ENCODE results near the gene CD84. TPM values are rescaled to one million over a fixed set of nuclear protein-coding genes. Genes with fewer than 3 reads are reported as not detected.
"Not testable (repeated sequence)": the region's sequence is repeated elsewhere in the genome, so short reads cannot be mapped to it uniquely, and the experiment has no call there.

The CD84 gene
- total RNA-seq, 2 experiments from 2014 or later: 18.1 to 20.1 TPM

DNA sequence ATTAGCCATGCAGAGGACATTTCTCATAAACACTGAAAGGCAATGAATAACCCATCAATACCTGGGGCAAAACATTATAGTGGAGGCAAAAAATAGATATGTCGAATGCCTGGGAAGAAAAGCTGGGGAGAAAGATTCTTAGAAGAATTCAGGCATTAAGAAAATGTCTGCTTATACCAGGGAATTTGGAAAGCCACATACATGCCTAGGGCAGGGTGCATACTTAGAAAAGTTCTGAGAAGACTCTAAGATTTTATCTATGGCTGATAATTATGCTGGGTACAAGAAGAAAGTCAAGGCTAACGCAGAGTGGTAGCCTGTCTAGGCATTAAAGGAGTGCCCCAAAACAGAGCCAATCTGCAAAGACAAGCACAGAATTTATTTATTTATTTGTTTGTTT, 74.6 kb downstream of the CD84 start:
- ATAC-seq (no peak), DNase-seq (no peak)
- peaks cover 92% of the 10 kb centered on the region for H3K36me3 Mint-ChIP-seq (ENCODE audit: low read depth)
- H3K27me3 Mint-ChIP-seq: no peaks in the 10 kb centered on the region
- peaks cover 57% of the 10 kb centered on the region for H3K9me3 Mint-ChIP-seq
- POLR2A ChIA-PET: no interaction called here
- intact Hi-C loops (cut with micrococcal nuclease): no loop called here
- no peak overlapping the region for H3K4me3 Mint-ChIP-seq
- no peak overlapping the region for H3K27ac Mint-ChIP-seq
- TF ChIP-seq, protein P1, sequence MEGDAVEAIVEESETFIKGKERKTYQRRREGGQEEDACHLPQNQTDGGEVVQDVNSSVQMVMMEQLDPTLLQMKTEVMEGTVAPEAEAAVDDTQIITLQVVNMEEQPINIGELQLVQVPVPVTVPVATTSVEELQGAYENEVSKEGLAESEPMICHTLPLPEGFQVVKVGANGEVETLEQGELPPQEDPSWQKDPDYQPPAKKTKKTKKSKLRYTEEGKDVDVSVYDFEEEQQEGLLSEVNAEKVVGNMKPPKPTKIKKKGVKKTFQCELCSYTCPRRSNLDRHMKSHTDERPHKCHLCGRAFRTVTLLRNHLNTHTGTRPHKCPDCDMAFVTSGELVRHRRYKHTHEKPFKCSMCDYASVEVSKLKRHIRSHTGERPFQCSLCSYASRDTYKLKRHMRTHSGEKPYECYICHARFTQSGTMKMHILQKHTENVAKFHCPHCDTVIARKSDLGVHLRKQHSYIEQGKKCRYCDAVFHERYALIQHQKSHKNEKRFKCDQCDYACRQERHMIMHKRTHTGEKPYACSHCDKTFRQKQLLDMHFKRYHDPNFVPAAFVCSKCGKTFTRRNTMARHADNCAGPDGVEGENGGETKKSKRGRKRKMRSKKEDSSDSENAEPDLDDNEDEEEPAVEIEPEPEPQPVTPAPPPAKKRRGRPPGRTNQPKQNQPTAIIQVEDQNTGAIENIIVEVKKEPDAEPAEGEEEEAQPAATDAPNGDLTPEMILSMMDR (IDR thresholded peaks at IDR 0.05): no peak
- CTCF ChIA-PET: interaction anchor here (1.3 to 1.5 kb wide), 2 partner anchors 25 to 30 kb away, joined by 3 to 5 read pairs; no protein-coding TSS in a partner anchor
- H3K4me1 Mint-ChIP-seq (ENCODE audit: low read depth): peaks cover 67% of the 10 kb centered on the region

DNA sequence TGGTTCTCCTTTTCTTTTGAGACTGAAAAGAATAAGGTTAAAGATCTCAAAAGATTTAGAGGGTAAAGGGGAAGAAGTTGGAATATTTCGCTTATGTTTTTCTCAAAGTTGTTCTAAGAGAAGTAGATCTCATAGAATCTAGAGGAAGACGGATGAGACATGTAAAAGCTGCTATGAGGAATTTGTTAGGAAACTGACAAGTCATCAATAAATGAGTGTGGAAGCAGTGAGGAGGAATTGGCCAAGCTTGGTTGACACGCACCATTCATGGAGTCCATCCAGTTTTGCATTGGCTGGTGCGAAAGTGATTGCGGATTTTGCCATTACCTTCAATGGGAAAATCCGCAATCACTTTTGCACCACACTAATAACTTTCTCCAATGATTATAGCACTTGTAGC, 76.2 kb downstream of the CD84 start:
- intact Hi-C loops (cut with micrococcal nuclease): no loop called here
- TF ChIP-seq, protein P1 (IDR thresholded peaks at IDR 0.05): no peak
- Mint-ChIP-seq H3K27me3 (no peaks in the 10 kb centered on the region), H3K4me1 (ENCODE audit: low read depth) (peaks cover 74% of the 10 kb centered on the region), H3K27ac (peak overlapping the region; percentile 56), H3K4me3 (no peak overlapping the region), H3K9me3 (peaks cover 63% of the 10 kb centered on the region), H3K36me3 (ENCODE audit: low read depth) (peaks cover 92% of the 10 kb centered on the region)
- DNase-seq: no peak
- ChIA-PET CTCF (no interaction called here), POLR2A (no interaction called here)
- no peak for ATAC-seq

DNA sequence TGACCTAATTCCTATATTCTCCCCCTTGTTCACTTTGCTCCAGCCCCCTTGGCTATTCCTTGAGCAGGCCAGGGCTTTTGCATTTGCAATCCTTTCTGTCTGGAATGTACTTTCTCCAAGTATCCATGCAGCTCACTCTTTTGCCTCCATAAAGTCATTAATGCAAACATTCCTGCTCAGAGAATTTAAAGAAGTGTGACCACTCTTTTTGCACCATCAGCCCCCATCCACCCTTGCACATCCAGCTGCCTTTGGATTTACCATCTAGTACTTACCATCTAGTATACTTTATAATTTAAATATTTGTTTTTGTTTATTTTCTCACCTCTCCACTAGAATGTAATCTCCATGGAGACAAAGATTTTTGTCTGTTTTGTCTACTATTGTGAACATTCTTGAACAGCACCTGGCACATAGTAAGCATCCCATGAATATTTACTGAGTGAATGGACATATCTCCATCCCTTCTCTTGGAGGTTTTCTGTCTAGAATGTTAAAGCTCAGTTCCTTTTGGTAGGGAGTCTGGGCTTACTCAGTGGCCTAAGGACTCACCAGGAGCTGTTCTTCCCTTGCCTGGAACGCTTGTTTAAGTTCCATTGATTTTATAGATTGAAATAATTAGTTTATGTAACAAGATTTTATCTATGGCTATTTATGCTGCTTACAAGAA, 78.8 kb downstream of the CD84 start:
- H3K9me3 Mint-ChIP-seq: peaks cover 38% of the 10 kb centered on the region
- POLR2A ChIA-PET: no interaction called here
- CTCF ChIA-PET: interaction anchor here (1.2 to 1.4 kb wide), 2 partner anchors 16 to 29 kb away, joined by 3 to 5 read pairs; no protein-coding TSS in a partner anchor
- TF ChIP-seq, protein P1 (IDR thresholded peaks at IDR 0.05): no peak
- intact Hi-C loops (cut with micrococcal nuclease): no loop called here
- no peak for ATAC-seq
- peak overlapping the region; percentile 14 for H3K27ac Mint-ChIP-seq
- no peak overlapping the region for H3K4me3 Mint-ChIP-seq
- DNase-seq: no peak
- peaks cover 82% of the 10 kb centered on the region for H3K4me1 Mint-ChIP-seq (ENCODE audit: low read depth)
- peaks cover 73% of the 10 kb centered on the region for H3K36me3 Mint-ChIP-seq (ENCODE audit: low read depth)
- no peaks in the 10 kb centered on the region for H3K27me3 Mint-ChIP-seq

DNA sequence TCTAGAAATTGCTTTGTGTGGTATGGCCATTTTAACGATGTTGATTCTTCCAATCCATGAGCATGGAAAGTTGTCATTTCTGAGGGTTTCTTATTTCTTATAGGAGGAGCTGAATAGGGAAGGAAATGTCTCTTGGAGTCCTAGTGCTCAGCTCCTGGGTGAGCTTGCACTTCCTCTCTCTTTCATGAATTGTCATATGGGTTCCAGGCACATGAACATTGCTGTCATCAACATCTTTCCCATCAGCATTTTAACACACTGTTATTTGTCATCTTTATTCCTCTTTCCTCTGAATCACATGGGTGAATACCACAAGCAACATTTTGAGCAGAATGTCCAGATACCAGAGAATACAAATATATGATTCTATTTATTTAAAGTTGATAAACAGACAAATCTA, 79.7 kb downstream of the CD84 start:
- no peaks in the 10 kb centered on the region for H3K27me3 Mint-ChIP-seq
- intact Hi-C loops (cut with micrococcal nuclease): no loop called here
- POLR2A ChIA-PET: no interaction called here

DNA sequence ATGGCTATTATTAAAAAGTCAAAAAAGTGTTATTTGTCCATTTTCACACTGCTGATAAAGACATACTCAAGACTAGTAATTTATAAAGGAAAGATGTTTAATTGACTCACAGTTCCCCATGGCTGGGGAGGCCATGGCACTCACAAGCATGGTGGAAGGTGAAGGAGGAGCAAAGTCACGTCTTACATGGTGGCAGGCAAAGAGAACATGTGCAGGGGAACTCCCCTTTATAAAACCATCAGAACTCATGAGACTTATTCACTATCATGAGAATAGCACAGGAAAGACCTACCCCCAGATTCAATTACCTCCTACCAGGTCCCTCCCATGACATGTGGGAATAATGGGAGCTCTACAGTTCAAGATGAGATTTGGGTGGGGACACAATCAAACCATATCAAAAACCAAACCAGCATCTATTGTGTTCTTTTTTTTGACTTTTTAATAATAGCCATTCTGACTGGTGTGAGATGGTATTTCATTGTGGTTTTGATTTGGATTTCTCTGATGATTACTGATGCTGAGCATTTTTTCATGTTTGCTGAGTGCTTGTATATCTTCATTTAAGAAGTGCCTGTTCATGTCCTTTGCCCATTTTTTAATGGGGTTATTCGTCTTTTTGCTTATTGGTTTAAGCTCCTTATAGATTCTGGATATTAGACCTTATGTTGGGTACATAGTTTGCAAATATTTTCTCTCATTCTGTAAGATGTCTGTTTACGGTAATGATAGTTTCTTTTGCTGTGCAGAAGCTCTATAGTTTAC, 80.8 kb downstream of the CD84 start:
- DNase-seq; ATAC-seq; H3K27me3 Mint-ChIP-seq; intact Hi-C loops (cut with micrococcal nuclease); H3K4me3 Mint-ChIP-seq: not testable (repeated sequence)
- Mint-ChIP-seq H3K9me3 (peaks cover 36% of the 10 kb centered on the region), H3K27ac (peak overlapping the region; percentile 5), H3K4me1 (ENCODE audit: low read depth) (peaks cover 80% of the 10 kb centered on the region), H3K36me3 (ENCODE audit: low read depth) (peaks cover 54% of the 10 kb centered on the region)
- ChIA-PET POLR2A (interaction anchor here (0.6 to 1.0 kb wide), 3 partner anchors 13 to 606 kb away, joined by 3 to 4 read pairs (median 4); no protein-coding TSS in a partner anchor), CTCF (interaction anchor here (1.3 kb wide), 1 partner anchor 16 kb away, joined by 3 read pairs; no protein-coding TSS in a partner anchor)

More for the DNA sequence above, 79.7 kb downstream of the CD84 start:
- Mint-ChIP-seq H3K4me1 (ENCODE audit: low read depth) (peaks cover 84% of the 10 kb centered on the region), H3K4me3 (no peak overlapping the region), H3K36me3 (ENCODE audit: low read depth) (peaks cover 65% of the 10 kb centered on the region), H3K9me3 (peaks cover 38% of the 10 kb centered on the region), H3K27ac (peak overlapping the region; percentile 32)
- TF ChIP-seq, protein P1 (IDR thresholded peaks at IDR 0.05): no peak
- CTCF ChIA-PET: interaction anchor here (1.3 to 1.4 kb wide), 2 partner anchors 14 to 15 kb away, joined by 3 to 5 read pairs; no protein-coding TSS in a partner anchor
- DNase-seq: no peak
- no peak for ATAC-seq

Data from activated CD8-positive, alpha-beta T cell treated with anti-CD3 and anti-CD28 coated beads for 36 hours (primary cell).